ENCODE data around the gene VAV3. TPM values are rescaled to one million over a fixed set of nuclear protein-coding genes. Genes with fewer than 3 reads are reported as not detected.

The VAV3 gene
- polyA plus RNA-seq, 3 donors = 5.4 to 9.2 (median 9.0) TPM

DNA sequence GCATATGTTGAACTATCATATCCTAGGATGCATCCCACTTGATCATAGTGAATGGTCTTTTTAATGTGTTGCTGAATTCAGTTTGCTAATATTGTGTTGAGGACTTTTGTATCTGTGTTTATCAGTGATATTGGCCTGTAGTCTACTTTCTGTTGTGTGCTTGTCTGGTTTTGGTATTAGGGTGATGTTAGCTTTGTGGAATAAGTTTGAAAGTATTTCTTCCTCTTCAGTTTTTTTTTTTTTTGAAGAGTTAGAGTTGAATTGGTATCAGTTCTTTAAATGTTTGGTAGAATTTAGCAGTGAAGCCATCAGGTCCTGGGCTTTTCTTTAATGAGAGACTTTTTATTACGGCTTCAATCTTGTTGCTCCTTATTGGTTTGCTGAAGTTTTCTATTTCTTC, 162.3 kb downstream of the VAV3 start:
- H3K4me2 ChIP-seq (replicated peaks; ENCODE audit: extremely low read depth, low read length, poor library complexity, severe bottlenecking) = no peak overlapping the region
- no peaks in the 10 kb centered on the region for H3K9me3 ChIP-seq (replicated peaks in 1 of 2; ENCODE audit: control insufficient read depth in 1 of 2, insufficient read depth in 1 of 2, low read length in 2 of 2)
- no peak for DNase-seq
- Mint-ChIP-seq H3K4me1 (peaks cover 48% of the 10 kb centered on the region), H3K36me3 (peaks cover 0 to 4% of the 10 kb centered on the region in 2 donors), H3K9me3 (peaks cover 0 to 3% (median 0%) of the 10 kb centered on the region in 7 donors), H3K27me3 (ENCODE audit: low read depth in 3 of 3) (peaks cover 0 to 1% (median 1%) of the 10 kb centered on the region in 3 donors), H3K27ac (peak overlapping the region in 2 of 7 donors; percentile 27 to 53), H3K4me3 (no peak overlapping the region)
- 86% methylated on average over 1 of the region's 1 CpG for WGBS (ENCODE audit: insufficient coverage)
- no peak overlapping the region for H2AFZ ChIP-seq (ENCODE audit: insufficient read depth, low read depth, low read length, poor library complexity, severe bottlenecking)
- peaks cover 4% of the 10 kb centered on the region for H4K20me1 ChIP-seq (ENCODE audit: insufficient read depth, low read length)
- H3K4me3 ChIP-seq (replicated peaks in 1 of 3; ENCODE audit: low read depth in 2 of 3, low read length in 3 of 3) = no peak overlapping the region
- TF ChIP-seq, protein P1, sequence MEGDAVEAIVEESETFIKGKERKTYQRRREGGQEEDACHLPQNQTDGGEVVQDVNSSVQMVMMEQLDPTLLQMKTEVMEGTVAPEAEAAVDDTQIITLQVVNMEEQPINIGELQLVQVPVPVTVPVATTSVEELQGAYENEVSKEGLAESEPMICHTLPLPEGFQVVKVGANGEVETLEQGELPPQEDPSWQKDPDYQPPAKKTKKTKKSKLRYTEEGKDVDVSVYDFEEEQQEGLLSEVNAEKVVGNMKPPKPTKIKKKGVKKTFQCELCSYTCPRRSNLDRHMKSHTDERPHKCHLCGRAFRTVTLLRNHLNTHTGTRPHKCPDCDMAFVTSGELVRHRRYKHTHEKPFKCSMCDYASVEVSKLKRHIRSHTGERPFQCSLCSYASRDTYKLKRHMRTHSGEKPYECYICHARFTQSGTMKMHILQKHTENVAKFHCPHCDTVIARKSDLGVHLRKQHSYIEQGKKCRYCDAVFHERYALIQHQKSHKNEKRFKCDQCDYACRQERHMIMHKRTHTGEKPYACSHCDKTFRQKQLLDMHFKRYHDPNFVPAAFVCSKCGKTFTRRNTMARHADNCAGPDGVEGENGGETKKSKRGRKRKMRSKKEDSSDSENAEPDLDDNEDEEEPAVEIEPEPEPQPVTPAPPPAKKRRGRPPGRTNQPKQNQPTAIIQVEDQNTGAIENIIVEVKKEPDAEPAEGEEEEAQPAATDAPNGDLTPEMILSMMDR (IDR thresholded peaks at IDR 0.05) = no peak
- H3K36me3 ChIP-seq (replicated peaks in 1 of 2; ENCODE audit: control insufficient read depth in 1 of 2, insufficient read depth in 2 of 2, low read length in 2 of 2) = no peaks in the 10 kb centered on the region
- peaks cover 9% of the 10 kb centered on the region for H3K79me2 ChIP-seq (ENCODE audit: insufficient read depth, low read length)
- H3K27me3 ChIP-seq (ENCODE audit: control insufficient read depth in 2 of 2, insufficient read depth in 2 of 2, low read length in 2 of 2) = no peaks in the 10 kb centered on the region
- H3K27ac ChIP-seq (ENCODE audit: low read depth in 1 of 2, low read length in 2 of 2) = no peak overlapping the region
- H3K9ac ChIP-seq (ENCODE audit: insufficient read depth, low read length, poor library complexity, severe bottlenecking) = no peak overlapping the region
- intact Hi-C loops (cut with micrococcal nuclease) = no loop called here
- H3K4me1 ChIP-seq (ENCODE audit: control insufficient read depth in 1 of 2, insufficient read depth in 2 of 2, low read length in 2 of 2) = peaks cover 22 to 32% of the 10 kb centered on the region in 2 donors

DNA sequence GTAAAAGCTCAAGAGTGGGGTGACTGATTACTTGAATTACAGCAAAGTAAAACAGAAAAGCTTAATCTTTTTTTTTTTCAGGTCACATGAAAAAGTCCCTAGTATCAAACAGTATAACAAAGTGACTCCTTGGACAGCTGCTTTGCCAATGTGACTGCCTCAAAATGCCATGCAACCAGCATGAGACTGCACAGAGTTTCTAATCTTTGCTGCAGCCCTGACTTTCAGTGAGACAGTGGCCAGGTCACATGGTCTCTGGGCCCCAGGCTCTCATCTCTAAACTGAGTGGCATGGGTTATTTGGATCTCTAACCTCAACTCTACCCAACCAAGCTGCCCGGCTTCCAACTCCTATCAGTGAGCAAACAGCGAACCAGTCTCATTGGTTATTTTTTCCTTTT, 169.0 kb downstream of the VAV3 start:
- TF ChIP-seq, protein P1 (IDR thresholded peaks at IDR 0.05) = no peak
- Histone ChIP-seq H3K27ac (ENCODE audit: low read depth in 1 of 2, low read length in 2 of 2) (no peak overlapping the region), H3K9me3 (replicated peaks in 1 of 2; ENCODE audit: control insufficient read depth in 1 of 2, insufficient read depth in 1 of 2, low read length in 2 of 2) (no peaks in the 10 kb centered on the region), H4K20me1 (ENCODE audit: insufficient read depth, low read length) (no peaks in the 10 kb centered on the region), H3K9ac (ENCODE audit: insufficient read depth, low read length, poor library complexity, severe bottlenecking) (no peak overlapping the region), H3K4me2 (replicated peaks; ENCODE audit: extremely low read depth, low read length, poor library complexity, severe bottlenecking) (no peak overlapping the region), H3K4me3 (replicated peaks in 1 of 3; ENCODE audit: low read depth in 2 of 3, low read length in 3 of 3) (no peak overlapping the region), H2AFZ (ENCODE audit: insufficient read depth, low read depth, low read length, poor library complexity, severe bottlenecking) (no peak overlapping the region), H3K4me1 (ENCODE audit: control insufficient read depth in 1 of 2, insufficient read depth in 2 of 2, low read length in 2 of 2) (peaks cover 0 to under 1% of the 10 kb centered on the region in 2 donors), H3K79me2 (ENCODE audit: insufficient read depth, low read length) (no peaks in the 10 kb centered on the region), H3K27me3 (ENCODE audit: control insufficient read depth in 2 of 2, insufficient read depth in 2 of 2, low read length in 2 of 2) (no peaks in the 10 kb centered on the region), H3K36me3 (replicated peaks in 1 of 2; ENCODE audit: control insufficient read depth in 1 of 2, insufficient read depth in 2 of 2, low read length in 2 of 2) (no peaks in the 10 kb centered on the region)
- no CpG with 5 or more reads among the region's 2 CpGs for WGBS (ENCODE audit: insufficient coverage)
- Mint-ChIP-seq H3K9me3 (no peaks in the 10 kb centered on the region), H3K27me3 (ENCODE audit: low read depth in 3 of 3) (peaks cover 0 to 2% (median 0%) of the 10 kb centered on the region in 3 donors), H3K4me1 (peaks cover 7% of the 10 kb centered on the region), H3K36me3 (peaks cover 0 to 3% of the 10 kb centered on the region in 2 donors), H3K27ac (no peak overlapping the region), H3K4me3 (no peak overlapping the region)
- no peak for DNase-seq
- intact Hi-C loops (cut with micrococcal nuclease) = no loop called here

Data from CD14-positive monocyte (primary cell).